ENCODE data around the gene ZBTB6. TPM values are rescaled to one million over a fixed set of nuclear protein-coding genes. Genes with fewer than 3 reads are reported as not detected.

The ZBTB6 gene
- total and polyA plus RNA-seq, 9 of the 15 experiments (the other 6 are each of a cell fraction or from before 2014, with no cell fraction given), result 1.4 to 7.2 (median 5.3) TPM

DNA sequence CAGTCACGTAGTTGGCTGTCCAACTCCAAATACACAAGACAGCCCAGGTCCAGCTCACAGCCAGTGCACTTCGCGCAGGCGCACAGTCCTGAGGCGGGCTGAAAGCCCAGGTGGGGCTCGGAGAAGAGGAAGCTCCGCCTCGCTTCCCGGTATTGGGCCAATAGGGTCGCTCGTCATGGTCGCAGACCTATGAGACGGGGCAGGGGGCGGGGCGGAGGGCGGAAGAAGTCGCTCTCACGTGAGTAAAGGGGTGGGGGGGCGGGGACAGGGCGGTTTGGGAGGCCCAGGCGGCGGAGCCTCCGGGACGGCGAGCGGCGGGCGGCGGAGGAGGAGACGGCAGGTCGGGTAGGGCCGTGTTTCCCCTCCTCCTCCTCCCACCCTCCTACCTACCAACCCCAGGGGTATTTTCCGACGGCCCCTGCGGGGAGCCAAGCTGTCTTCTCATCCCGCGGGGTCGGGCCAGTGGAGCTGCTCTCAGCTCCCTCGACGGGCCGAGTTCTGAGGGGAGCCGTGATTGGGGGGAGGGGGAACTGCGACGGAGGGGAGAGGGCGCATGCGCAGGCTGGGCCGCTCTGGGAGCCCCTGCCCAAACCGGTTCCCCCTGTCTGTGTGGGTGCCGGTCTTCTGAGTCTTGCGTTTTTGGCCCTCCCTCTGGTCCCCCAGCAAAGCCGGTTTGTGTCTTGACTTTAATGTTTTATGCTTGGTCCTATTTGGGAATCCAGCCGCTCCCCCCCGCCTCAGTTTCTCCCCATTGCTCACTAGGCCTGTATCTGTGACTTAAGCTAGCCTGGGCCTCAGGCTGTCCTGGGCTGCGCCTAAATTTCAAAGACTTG is 27.8 kb upstream of the ZBTB6 start, which contains the start of gene RABGAP1 (continued):
- TF ChIP-seq, protein P1, sequence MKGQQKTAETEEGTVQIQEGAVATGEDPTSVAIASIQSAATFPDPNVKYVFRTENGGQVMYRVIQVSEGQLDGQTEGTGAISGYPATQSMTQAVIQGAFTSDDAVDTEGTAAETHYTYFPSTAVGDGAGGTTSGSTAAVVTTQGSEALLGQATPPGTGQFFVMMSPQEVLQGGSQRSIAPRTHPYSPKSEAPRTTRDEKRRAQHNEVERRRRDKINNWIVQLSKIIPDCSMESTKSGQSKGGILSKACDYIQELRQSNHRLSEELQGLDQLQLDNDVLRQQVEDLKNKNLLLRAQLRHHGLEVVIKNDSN (CRISPR knock-in tag; IDR thresholded peaks at IDR 0.05), result peak; percentile 51
- TF ChIP-seq PHB (CRISPR knock-in tag; IDR thresholded peaks at IDR 0.05) (no peak), IRF2 (CRISPR knock-in tag; IDR thresholded peaks at IDR 0.05) (no peak), ZSCAN32 (CRISPR knock-in tag; IDR thresholded peaks at IDR 0.05) (no peak), TFAM (CRISPR knock-in tag; conservative IDR thresholded peaks at IDR 0.05) (no peak), HMG20A (CRISPR knock-in tag; conservative IDR thresholded peaks at IDR 0.05) (no peak), ZFP1 (CRISPR knock-in tag; IDR thresholded peaks at IDR 0.05) (no peak), ZNF668 (CRISPR knock-in tag; IDR thresholded peaks at IDR 0.05) (no peak), U2AF1 (optimal IDR thresholded peaks at IDR 0.05; ENCODE audit: low read depth, low read length) (no peak), NCOR1 (IDR thresholded peaks at IDR 0.05) (peak; percentile 10; the same call in 1 of the 2 replicates), HNRNPLL (IDR thresholded peaks at IDR 0.05; ENCODE audit: low read depth, low read length, poor library complexity, severe bottlenecking) (no peak), ZNF347 (CRISPR knock-in tag; IDR thresholded peaks at IDR 0.05; ENCODE audit: low read depth) (no peak), SETDB1 (IDR thresholded peaks at IDR 0.05; ENCODE audit: low read length) (no peak), ZBTB7A (IDR thresholded peaks at IDR 0.05; ENCODE audit: borderline replicate concordance, control insufficient read depth, low read depth, low read length) (peak; percentile 12; the same call in 1 of the 2 replicates), ZBTB2 (IDR thresholded peaks at IDR 0.05) (peak; percentile 83), PHF20 (IDR thresholded peaks at IDR 0.05; ENCODE audit: partially characterized antibody) (peak; percentile 68), ZNF165 (CRISPR knock-in tag; IDR thresholded peaks at IDR 0.05; ENCODE audit: borderline replicate concordance) (no peak), NCOA1 (IDR thresholded peaks at IDR 0.05; ENCODE audit: low read depth) (no peak), MYBL2 (IDR thresholded peaks at IDR 0.05; ENCODE audit: low read depth) (no peak), MYBL2 (CRISPR knock-in tag; IDR thresholded peaks at IDR 0.05; ENCODE audit: borderline replicate concordance) (no peak), HEY1 (CRISPR knock-in tag; IDR thresholded peaks at IDR 0.05; ENCODE audit: borderline replicate concordance) (no peak)
- TF ChIP-seq, protein P2, sequence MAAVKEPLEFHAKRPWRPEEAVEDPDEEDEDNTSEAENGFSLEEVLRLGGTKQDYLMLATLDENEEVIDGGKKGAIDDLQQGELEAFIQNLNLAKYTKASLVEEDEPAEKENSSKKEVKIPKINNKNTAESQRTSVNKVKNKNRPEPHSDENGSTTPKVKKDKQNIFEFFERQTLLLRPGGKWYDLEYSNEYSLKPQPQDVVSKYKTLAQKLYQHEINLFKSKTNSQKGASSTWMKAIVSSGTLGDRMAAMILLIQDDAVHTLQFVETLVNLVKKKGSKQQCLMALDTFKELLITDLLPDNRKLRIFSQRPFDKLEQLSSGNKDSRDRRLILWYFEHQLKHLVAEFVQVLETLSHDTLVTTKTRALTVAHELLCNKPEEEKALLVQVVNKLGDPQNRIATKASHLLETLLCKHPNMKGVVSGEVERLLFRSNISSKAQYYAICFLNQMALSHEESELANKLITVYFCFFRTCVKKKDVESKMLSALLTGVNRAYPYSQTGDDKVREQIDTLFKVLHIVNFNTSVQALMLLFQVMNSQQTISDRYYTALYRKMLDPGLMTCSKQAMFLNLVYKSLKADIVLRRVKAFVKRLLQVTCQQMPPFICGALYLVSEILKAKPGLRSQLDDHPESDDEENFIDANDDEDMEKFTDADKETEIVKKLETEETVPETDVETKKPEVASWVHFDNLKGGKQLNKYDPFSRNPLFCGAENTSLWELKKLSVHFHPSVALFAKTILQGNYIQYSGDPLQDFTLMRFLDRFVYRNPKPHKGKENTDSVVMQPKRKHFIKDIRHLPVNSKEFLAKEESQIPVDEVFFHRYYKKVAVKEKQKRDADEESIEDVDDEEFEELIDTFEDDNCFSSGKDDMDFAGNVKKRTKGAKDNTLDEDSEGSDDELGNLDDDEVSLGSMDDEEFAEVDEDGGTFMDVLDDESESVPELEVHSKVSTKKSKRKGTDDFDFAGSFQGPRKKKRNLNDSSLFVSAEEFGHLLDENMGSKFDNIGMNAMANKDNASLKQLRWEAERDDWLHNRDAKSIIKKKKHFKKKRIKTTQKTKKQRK (IDR thresholded peaks at IDR 0.05; ENCODE audit: borderline replicate concordance, low read depth, low read length), result no peak
- TF ChIP-seq, protein P3, sequence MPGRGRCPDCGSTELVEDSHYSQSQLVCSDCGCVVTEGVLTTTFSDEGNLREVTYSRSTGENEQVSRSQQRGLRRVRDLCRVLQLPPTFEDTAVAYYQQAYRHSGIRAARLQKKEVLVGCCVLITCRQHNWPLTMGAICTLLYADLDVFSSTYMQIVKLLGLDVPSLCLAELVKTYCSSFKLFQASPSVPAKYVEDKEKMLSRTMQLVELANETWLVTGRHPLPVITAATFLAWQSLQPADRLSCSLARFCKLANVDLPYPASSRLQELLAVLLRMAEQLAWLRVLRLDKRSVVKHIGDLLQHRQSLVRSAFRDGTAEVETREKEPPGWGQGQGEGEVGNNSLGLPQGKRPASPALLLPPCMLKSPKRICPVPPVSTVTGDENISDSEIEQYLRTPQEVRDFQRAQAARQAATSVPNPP (IDR thresholded peaks at IDR 0.05; ENCODE audit: borderline replicate concordance, insufficient read depth, insufficient read length), result no peak
